ENCODE results near the gene ZNF879.

The ZNF879 gene

GRCh38 chr5:178988436-178989220 is 35.0 kb upstream of the ZNF879 start:
- TF ChIP-seq CTCF (IDR thresholded peaks at IDR 0.05; ENCODE audit: borderline replicate concordance, control extremely low read depth, extremely low read depth, insufficient read depth, missing control alignments): no peak
- no peak for DNase-seq (ENCODE audit: low spot score)
- in situ Hi-C loops (cut with MboI; ENCODE audit: low sequenced_read_pairs, unreplicated experiment): no loop called here

GRCh38 chr5:178989311-178989710 is 34.3 kb upstream of the ZNF879 start:
- no peak for DNase-seq (ENCODE audit: low spot score)
- in situ Hi-C loops (cut with MboI; ENCODE audit: low sequenced_read_pairs, unreplicated experiment): no loop called here
- no peak for TF ChIP-seq CTCF (IDR thresholded peaks at IDR 0.05; ENCODE audit: borderline replicate concordance, control extremely low read depth, extremely low read depth, insufficient read depth, missing control alignments)

GRCh38 chr5:178990491-178990890 is 33.1 kb upstream of the ZNF879 start:
- TF ChIP-seq CTCF (IDR thresholded peaks at IDR 0.05; ENCODE audit: borderline replicate concordance, control extremely low read depth, extremely low read depth, insufficient read depth, missing control alignments): no peak
- DNase-seq (ENCODE audit: low spot score): no peak
- in situ Hi-C loops (cut with MboI; ENCODE audit: low sequenced_read_pairs, unreplicated experiment): no loop called here

GRCh38 chr5:178991190-178992145 is 32.1 kb upstream of the ZNF879 start:
- TF ChIP-seq CTCF (IDR thresholded peaks at IDR 0.05; ENCODE audit: borderline replicate concordance, control extremely low read depth, extremely low read depth, insufficient read depth, missing control alignments): no peak
- in situ Hi-C loops (cut with MboI; ENCODE audit: low sequenced_read_pairs, unreplicated experiment): no loop called here
- DNase-seq (ENCODE audit: low spot score): no peak

- TF ChIP-seq CTCF (IDR thresholded peaks at IDR 0.05; ENCODE audit: borderline replicate concordance, control extremely low read depth, extremely low read depth, insufficient read depth, missing control alignments): no peak
- in situ Hi-C loops (cut with MboI; ENCODE audit: low sequenced_read_pairs, unreplicated experiment): no loop called here
- no peak for DNase-seq (ENCODE audit: low spot score)
Observed at GRCh38 chr5:178992291-178992895, 31.2 kb upstream of the ZNF879 start.

- DNase-seq (ENCODE audit: low spot score): no peak
- in situ Hi-C loops (cut with MboI; ENCODE audit: low sequenced_read_pairs, unreplicated experiment): no loop called here
- no peak for TF ChIP-seq CTCF (IDR thresholded peaks at IDR 0.05; ENCODE audit: borderline replicate concordance, control extremely low read depth, extremely low read depth, insufficient read depth, missing control alignments)
Observed at GRCh38 chr5:178993236-178993765, 30.3 kb upstream of the ZNF879 start.

Measured in GM13976 (cell line).